NOMO-1 treated with DMSO at 0.1 percent for 48 hours (cell line): ENCODE measurements around the gene C21orf91.

Experiments used
- DNase-seq: peaks from one replicate; lab custom pipeline; 2025; ENCODE audit not compliant: unreplicated experiment; lab: John Stamatoyannopoulos, UW

C21orf91 gene

DNA sequence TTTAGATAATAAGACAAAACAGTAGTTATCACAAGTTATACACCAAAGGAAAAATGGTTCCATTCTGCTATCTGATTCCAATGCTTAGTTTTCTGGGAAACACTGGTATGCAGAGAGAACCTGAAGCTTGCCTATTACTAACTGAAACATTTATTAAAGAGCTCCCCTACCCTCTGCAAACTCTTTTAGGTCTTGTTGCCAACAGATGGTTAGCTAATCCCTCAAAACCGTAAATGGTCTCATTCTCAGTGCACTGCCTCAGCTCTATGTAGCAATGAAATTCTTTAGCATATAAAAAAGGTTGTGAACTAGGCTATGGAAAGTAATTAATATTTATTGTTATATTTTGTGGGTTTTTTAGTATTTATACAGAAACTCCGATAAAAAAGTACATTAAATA, 20.4 kb downstream of the C21orf91 start:
- DNase-seq, result no peak

DNA sequence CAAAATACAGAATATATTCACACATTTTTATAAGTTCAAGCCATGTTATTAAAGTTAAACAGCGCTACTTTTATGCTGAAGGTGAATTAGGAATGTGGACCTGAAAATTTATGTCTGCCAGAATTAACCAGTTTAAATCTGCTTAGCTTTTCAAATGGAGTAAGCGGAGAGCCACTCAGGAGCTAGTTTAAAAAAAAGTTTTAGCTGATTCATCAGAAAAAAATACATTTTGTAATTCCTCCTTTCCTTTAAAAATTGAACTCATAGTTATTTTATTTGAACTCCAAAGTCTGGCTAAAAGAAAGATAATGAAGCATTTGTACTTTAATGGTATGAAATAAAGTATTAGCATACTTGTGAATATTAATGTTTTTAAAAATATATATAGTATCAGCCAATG, 21.2 kb downstream of the C21orf91 start:
- DNase-seq, result no peak

DNA sequence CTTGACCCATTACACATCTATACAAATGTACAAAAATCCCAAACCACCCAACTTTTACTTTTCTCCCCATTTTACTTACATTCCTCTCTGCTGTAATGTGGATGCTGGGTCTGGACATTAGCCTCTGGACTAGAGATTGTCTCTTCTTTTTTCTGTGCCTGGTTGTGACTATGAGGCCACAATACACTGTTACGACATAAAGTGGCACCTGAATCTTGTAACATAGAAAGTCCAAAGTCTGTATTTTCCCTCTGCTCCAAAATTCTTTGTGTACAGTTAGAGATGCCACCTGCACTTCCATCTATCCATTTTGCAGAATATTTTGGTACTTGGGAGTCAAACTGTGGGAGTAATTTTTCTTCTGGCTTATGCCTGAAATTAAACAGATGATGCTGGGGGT, 22.7 kb downstream of the C21orf91 start:
- DNase-seq, result no peak

DNA sequence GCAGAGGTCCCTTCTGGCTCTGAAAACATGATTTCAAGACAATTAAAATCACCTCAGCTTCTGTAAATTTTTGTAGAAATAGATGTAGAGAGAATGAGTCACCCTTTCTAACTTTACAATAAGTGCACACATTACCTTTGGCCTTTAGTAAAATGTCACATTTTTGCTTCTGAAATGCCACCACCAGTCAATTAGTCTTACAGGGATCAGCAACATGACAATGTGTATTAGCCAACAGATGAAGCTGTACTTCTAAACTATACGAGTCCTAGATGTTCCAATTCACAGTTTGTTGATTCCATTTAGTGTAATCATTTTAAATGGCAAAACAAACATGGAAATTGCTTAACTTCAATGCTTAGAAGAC, 23.1 kb downstream of the C21orf91 start:
- DNase-seq, result no peak

DNA sequence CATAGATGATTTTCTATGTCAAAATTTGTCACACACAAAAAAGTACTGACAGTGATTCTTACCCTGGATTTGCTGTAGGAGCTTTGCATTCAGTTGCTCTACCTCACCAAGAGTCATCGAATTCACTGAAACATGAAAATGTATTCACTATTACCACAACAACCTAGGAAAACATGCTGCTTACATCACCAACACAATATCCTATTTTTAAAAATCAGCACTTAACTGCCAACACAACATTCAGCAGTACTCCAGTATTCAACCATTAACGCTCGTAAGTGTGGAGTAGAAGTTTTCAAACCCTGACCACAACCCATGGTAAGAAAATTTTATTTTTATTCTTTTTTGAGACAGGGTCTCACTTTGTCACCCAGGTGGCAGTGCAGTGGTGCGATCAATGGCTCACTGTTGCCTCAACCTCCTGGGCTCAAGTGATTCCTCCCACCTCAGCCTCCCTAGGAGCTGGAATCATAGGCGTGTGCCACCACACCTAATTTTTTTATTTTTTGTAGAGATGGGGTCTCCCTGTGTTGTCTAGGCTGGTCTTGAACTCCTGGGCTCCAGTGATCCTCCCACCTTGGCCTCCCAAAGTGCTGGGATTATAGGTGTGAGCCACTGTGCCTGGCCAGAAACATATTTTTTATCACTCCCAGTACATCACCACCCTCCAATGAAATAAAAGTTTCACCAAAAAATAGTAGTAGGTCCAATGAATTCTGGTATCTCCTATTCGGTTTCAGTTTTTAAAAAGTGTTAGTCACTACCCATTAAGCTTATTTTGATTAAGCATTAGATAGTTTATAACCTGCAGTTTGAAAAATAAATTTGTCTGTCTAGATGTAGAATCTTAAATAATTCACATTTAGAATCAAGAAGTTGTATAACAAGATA, 23.8 kb downstream of the C21orf91 start:
- DNase-seq, result no peak

DNA sequence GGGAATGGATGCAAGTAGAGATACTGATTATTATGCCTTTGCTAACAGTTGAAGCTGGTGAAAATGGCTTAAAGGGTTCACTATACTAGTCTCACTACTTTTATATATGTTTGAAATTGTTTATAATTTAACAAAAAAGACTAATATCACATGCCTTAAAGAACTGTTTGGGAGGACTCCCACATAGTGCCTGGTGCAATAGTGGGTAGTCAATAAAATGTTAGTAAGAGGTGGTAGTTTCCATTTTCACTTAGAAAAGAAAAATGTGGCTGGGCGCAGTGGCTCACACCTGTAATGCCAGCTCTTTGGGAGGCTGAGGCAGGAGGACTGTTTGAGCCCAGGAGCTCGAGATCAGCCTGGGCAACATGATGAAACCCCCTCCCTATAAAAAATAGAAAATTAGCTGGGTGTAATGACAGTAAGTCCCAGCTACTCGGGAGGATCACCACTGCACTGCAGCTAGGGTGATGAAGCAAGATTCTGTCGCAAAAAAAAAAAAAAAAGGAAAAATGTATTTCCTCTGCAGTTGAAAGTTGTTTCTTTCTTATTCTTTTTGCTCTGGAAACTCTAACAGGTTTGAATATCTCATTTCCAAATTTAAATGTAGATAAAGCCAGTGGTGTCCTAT, 24.5 kb downstream of the C21orf91 start:
- DNase-seq, result no peak

DNA sequence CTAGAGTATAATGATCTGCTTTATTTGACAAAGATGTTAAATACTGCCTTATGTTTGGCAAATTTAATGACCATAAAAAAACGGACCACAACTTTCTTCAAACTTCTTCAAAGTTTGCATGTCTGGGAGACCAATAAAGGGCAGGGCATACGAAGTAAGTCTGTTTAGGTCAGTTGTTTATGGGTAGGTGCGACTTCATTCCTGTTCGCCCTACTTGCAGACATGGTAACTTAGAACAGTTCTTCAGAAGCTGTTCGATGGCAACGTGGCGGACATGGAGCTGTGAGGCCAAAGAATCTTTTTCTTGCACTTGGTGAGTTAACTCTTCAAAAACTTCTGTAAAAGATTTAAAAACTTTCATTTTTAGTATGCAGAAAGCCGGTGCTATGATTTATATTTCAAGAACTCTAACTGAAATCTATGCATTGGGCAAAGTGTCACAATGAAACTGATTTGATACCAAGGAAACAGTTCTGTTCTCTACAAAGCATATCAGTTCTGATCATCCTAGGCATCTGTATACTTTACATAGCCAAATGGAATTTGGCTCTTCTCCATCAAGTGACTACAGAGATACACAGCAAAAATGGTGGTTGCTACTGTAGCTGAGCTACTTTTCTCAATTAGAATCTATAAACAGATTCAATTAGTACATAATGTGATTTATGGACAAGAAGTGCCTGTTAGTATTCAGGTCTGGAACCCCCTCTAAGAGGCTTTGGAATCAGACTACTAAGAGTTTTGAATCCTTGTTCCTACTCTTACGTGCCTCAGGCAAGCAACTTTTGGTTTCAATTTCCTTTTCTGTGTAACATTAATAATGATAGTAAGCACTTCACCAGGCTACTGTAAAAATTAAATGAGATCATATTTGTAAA, 25.7 kb downstream of the C21orf91 start:
- peak; percentile 34 for DNase-seq

DNA sequence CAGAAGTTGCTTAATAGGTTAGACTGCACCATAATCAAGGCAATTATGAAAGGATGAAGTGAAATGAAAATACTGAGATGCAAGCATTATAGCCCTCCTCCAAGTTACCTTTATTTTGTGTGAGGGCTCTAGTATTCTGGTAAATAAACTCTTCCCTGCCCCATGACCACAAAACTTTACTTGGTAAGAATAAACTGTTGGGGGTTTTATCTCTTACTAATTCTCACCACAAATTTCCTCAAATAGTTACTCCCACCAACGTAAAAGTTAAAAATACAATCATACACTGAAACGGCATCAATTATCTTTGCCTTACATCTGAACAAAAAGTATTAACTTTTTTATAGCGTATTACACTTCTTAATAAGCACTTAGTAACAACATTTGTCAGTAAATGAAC, 29.5 kb downstream of the C21orf91 start:
- peak; percentile 9 for DNase-seq

DNA sequence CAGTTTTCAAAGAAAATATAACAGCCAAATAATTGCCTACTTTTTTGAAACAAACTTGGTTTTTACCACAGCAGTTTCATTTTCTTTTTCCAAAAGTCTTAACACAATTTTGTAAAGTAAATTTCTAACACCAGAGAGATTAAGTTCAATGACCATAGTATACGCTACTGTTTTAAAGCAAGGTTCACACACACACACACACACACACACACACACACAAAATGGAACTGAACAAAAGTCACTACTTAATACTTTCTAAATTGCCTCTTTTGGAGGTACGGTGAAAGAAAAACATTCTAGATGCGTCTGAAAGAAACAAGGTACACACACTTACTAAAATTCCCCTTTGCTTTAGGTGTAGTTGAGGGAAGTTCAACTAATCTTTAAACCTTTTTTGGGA, 30.1 kb downstream of the C21orf91 start:
- no peak for DNase-seq

DNA sequence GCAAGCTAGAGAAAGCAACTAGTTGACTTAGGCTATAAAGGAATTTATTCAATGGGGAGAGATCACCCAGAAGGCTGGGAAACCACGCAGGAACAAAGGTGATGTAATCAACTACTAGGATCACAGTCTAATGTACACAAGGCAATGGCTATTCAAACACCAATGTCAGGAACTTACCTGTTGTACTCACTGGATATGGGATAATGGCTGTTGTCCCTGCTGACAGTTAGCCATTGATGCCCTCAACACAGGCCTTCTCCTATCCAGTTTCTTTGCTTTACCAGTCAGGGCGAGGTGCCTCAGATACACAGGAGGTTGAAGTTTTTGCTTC, 32.3 kb downstream of the C21orf91 start:
- DNase-seq, result no peak

DNA sequence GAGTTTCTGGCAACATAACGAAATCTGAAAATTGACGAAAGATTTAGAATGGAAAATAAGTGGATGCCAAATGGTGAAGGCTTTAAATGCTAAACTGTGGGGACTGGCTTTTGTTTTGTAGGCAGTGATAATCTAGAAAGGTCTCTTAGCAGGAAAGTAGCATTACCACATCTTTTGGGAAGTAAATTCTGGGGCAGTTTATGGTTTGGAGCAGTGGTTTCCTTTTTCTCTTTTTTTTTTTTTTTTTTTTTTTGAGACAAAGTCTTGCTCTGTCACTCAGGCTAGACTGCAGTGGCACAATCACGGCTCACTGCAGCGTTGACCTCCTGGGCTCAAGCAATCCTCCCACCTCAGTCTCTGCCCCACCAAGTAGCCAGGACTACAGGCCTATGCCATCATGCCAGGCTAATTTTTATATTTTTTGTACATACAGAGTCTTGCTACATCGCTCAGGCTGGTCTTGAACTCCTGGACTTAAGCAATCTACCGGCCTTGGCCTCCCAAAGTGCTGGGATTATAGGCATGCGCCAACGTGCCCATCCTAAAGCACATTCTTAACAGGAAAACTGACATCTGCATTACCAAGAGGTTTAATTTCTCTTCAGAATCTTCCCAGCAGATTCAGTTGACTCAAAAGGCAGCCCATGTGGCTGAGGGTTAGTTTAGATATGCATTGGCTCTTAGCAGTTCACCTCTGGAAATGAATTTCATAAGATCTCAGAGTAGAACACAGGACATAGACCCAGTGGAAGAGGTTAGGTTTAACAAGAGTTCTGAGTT, 32.9 kb downstream of the C21orf91 start:
- DNase-seq, result peak; percentile 55

DNA sequence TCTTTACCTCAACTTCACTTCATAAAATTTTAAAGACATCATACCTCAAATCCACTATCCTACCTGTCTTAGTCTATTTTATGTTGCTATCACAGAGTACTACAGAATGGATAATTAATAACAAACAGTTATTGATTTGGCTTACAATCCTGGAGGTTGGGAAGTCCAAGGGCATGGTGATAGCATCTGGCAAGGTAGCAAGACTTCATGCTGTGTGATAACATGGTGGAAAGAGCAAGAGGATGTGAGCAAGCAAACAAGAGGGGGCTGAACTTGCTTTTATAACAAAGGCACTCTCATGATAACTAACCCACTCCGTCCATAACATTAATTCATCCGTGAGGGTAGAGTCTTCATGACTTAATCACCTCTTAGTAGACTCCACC, 33.8 kb downstream of the C21orf91 start:
- DNase-seq, result no peak

DNA sequence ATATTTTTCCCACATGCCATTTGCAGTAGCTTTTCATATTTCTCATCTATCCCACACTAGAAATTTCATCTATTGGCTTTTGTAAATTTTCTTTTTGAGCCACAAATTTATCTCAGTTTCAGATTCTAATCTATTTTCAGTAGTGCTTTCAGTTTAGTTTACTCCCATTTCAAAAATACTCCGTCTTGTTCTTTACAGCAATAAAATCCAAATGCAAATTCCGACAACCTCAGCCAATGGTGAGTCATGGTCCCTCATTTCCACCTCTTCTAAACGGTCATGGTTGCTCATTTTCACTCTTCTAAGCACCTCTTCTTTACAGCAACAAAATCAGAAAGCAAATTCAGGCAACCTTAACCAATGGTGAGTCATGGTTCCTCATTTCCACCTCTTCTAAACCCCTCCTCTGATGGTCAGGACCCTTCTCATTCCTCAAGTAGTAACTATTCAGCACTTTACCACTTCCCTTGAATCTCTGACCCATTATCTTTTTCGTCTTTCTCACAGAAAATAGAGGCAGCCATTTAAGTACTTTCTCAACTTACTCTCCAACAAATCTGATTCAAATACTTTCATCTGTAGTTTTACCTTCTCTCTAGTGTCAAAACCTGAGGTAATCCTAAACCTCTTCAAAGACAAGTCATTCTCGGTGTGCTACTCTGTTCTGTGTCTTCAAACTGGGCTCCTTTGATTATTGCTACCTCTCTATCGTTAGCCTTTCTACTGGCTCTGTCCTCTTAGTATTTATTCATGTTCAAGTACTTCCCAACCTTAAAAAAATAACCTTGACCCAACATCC, 34.4 kb downstream of the C21orf91 start:
- DNase-seq, result peak; percentile 83

DNA sequence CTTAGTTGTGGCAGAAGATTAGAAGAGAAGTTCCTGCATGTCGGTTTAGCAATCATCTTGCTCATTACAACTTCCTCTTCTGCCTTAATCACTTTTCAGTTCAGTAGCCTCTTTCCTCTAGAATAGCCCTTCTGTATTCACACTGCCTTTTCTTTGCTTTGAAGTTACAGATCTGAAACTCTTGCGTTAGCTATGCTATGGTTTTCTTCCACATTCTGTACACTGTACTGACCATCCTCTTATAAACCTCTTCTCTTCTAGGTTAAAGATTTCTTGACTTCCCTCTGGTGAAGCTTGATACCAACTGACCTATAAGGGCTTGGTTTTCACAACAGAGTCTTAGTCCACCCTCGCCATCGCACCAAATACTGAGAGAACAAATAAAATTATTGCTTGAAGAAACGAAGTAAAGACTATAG, 35.0 kb downstream of the C21orf91 start:
- peak; percentile 96 for DNase-seq

DNA sequence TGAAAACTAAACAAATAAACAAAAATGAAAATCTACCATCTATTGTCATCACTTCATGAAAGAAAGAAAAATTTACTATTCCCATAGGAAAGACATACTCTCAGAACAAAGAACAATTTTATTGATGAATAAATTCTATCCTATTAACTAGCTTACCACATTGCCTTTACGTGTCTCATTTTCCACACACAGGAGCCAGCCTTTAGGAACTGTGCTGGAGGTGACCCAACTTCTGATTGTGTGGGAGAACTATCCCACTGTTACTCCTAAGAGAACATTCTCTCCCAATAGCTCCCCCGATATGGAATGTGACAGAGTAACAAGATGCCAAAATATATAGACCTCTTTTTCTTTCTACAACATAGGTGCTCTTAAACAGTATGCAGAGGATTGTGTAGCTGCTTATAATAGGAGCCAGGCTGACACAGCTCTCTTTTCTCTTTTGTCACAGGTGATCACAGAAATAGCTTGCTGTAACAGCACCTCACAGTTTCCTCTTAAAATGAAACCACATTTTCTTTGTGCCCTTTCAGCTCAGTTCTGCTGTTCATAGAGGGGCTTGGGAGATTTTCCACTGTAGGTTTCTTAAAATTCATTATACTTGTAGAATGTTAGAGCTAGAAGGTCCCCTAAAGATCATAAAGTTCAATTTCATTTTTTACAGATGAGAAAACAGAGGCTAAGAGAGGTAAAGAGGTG, 35.5 kb downstream of the C21orf91 start:
- DNase-seq, result peak; percentile 81

DNA sequence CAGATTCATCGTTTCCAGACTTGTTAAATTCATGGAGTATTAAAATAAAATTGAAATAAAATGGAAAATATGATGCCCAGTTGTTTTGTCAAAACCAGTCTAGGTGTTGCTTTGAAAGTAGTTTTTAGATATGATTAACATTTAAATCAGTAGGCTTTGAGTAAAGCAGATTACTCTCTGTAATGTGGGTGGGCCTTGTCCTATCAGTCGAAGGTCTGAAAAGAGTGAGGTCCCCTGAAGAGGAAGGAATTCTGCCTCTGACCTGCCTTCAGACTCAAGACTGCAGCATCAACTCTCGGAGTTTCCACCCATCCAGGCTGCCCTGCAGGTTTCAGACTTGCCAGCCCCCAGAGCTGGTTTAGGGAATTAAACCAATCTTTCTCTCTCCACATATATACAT, 36.2 kb downstream of the C21orf91 start:
- DNase-seq, result no peak

DNA sequence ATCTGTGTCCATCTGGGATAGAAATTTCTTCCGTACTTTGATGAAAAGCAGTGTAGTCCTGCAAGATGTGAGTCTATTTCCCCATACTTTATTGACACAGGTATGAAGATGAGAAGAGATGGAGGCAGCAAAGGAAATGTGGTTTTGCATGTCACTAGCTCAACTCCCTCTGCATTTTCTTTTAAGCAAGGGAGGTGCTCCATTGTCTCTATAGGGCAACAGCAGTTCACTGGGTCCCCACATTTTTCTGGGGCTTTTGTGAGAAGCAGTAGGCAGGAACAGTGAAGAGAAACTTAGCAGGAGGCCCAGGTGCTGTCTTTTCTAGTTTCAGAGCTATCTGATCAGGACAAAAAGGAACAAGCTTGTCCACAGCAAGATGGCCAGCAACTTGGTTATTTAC, 37.1 kb downstream of the C21orf91 start:
- no peak for DNase-seq

DNA sequence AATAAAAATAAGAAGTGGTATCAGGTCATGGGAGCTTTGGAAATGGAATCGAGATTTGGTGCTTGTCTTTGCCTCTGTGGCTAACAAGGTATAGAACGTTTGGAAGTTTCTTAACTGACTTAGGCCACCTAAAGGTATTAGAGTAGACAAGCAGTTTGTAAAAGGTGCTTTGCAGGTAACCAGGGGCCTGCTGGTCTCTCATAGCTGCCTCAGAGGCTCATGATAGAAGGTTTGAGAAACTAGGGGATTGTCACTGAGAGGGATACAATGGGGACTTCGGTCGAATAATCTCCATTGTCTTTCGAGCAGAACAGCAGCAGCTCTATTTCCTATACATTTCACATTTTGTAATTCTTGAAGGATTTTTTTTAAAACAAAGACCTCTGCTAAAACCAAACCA, 37.6 kb downstream of the C21orf91 start:
- DNase-seq, result no peak

DNA sequence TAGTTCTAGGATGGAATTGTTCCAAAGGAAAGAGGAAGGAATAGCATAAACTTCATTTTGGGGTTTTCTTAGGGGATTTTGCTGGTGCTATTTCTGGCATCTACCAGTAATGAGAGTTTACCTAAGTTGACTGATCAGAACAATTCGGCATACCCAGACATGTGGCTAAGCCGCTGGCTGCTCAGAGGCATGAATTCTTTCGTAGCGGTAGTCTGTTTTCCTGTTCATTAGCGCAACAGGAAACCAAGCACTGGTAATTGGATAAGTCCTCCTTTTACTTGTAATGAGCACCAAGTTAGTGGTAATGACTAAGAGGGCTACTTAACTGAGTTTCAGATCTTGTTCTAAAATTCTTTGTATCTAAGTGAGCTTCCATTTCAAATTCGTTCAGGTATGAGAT, 38.6 kb downstream of the C21orf91 start:
- peak; percentile 76 for DNase-seq

DNA sequence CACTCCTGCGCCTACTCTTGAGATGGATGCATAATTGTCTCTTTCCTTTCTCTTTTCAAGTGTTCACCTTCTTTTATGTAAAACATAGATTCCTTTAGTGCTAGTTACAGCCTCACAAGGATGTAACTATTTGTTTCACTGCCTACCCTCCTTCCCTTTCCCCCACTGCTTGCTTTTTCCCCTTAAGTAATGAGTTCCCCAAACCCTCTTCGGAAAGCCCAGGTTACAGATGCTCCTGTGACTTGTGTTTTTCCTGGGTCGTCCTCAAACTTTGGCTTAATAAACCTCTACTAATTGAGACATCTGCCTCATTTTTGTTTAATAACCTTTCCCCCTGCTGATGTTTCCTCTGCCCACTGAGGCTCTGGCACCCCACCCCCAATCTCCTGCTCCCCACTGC, 39.2 kb downstream of the C21orf91 start:
- peak; percentile 25 for DNase-seq
